ENCODE measurements around the gene CAPN10.

- TF ChIP-seq SP1 (IDR thresholded peaks at IDR 0.05) (no peak), FOXM1 (IDR thresholded peaks at IDR 0.05; ENCODE audit: borderline replicate concordance) (no peak), ARNT (IDR thresholded peaks at IDR 0.05) (no peak), CTBP1 (IDR thresholded peaks at IDR 0.05; ENCODE audit: borderline replicate concordance) (no peak), FOXA1 (IDR thresholded peaks at IDR 0.05) (no peak), PKNOX1 (IDR thresholded peaks at IDR 0.05) (no peak), NFRKB (IDR thresholded peaks at IDR 0.05) (no peak)
Observed at GRCh38 chr2:240585101-240585500, 1.4 kb upstream of the CAPN10 start.
